Peyer's patch (tissue), 4 donors: ENCODE measurements around the gene MPG. TPM values are rescaled to one million over a fixed set of nuclear protein-coding genes. Genes with fewer than 3 reads are reported as not detected.

Experiments used
- DNase-seq, 3 donors: peaks; one replicate each; pipeline ENCODE4 v3.0.0-alpha.2; 2017 to 2019
- H3K27ac ChIP-seq, 4 donors: fragments of 200-600 bp; sonication (generic); one replicate each; pipeline ENCODE4 v1.5.1; 2016 to 2019
- H3K27me3 ChIP-seq, 2 donors: fragments of 200-600 bp; sonication (generic); one replicate each; pipeline ENCODE4 v1.5.1; 2019
- H3K36me3 ChIP-seq, 3 donors: fragments of 200-600 bp; sonication (generic); one replicate each; pipeline ENCODE4 v1.5.1; 2016 to 2019
- H3K4me1 ChIP-seq, 4 donors: fragments of 200-600 bp; sonication (generic); one replicate each; pipeline ENCODE4 v1.5.1; 2016 to 2019
- H3K4me3 ChIP-seq, 4 donors: fragments of 200-600 bp; sonication (generic); 1 replicate in 3 of 4; 2 replicates in 1 of 4; pipeline ENCODE4 v1.5.1; 2016 to 2019; ENCODE audit warnings: mild to moderate bottlenecking in 1 of 4
- H3K9me3 ChIP-seq, 4 donors: fragments of 200-600 bp; sonication (generic); one replicate each; pipeline ENCODE4 v1.5.1; 2016 to 2019; ENCODE audit warnings: mild to moderate bottlenecking in 1 of 4
- CTCF ChIP-seq, 6 experiments: fragments of 450-650 bp in 4 of 6; fragments of 200-600 bp in 2 of 6; sonication (generic) in 1 of 6; IDR thresholded peaks; one replicate each; pipeline ENCODE4 v1.5.1; 2017 to 2019; ENCODE audit warnings: antibody characterized with exemption in 6 of 6, mild to moderate bottlenecking in 3 of 6, moderate library complexity in 1 of 6
- POLR2A ChIP-seq, 2 donors: fragments of 450-650 bp; IDR thresholded peaks; one replicate each; pipeline ENCODE4 v1.5.1; 2017; ENCODE audit warnings: antibody characterized with exemption in 2 of 2, mild to moderate bottlenecking in 2 of 2, moderate library complexity in 2 of 2
- total RNA-seq, 4 donors: library from RNA; depleted of rRNA; stranded (reverse); fragments of >200 nt; gene quantifications; one replicate each; pipeline ENCODE4 v1.1.0, GENCODE V29; 2016

MPG gene
- total RNA-seq, 4 donors from 2014 or later, result 21.5 to 63.4 (median 44.7) TPM

- no peaks in the 10 kb centered on the region for H3K9me3 ChIP-seq
- H3K27me3 ChIP-seq, result no peaks in the 10 kb centered on the region
- TF ChIP-seq POLR2A (IDR thresholded peaks at IDR 0.05) (no peak), CTCF (IDR thresholded peaks at IDR 0.05) (no peak)
- H3K4me1 ChIP-seq, result peaks cover 0 to 27% (median 6%) of the 10 kb centered on the region in 4 donors
- DNase-seq, result no peak
- H3K36me3 ChIP-seq, result peaks cover 0 to 9% (median 0%) of the 10 kb centered on the region in 3 donors
- H3K27ac ChIP-seq, result no peak overlapping the region
- no peak overlapping the region for H3K4me3 ChIP-seq
These were observed 9.9 kb upstream of the MPG start for GRCh38 chr16:67884-68789.

GRCh38 chr16:69181-69580 is 8.8 kb upstream of the MPG start:
- no peak overlapping the region for H3K4me3 ChIP-seq
- no peak overlapping the region for H3K27ac ChIP-seq
- H3K9me3 ChIP-seq, result no peaks in the 10 kb centered on the region
- no peak for DNase-seq
- TF ChIP-seq POLR2A (IDR thresholded peaks at IDR 0.05) (no peak), CTCF (IDR thresholded peaks at IDR 0.05) (no peak)
- H3K36me3 ChIP-seq, result peaks cover 0 to 5% (median 0%) of the 10 kb centered on the region in 3 donors
- peaks cover 0 to 36% (median 6%) of the 10 kb centered on the region in 4 donors for H3K4me1 ChIP-seq
- no peaks in the 10 kb centered on the region for H3K27me3 ChIP-seq

GRCh38 chr16:71210-71539 is 6.8 kb upstream of the MPG start:
- Histone ChIP-seq H3K36me3 (no peaks in the 10 kb centered on the region), H3K4me3 (peak overlapping the region; percentile 45 to 64 (median 54)), H3K4me1 (peaks cover 0 to 41% (median 9%) of the 10 kb centered on the region in 4 donors), H3K27ac (peak overlapping the region; percentile 61 to 84 (median 73)), H3K9me3 (no peaks in the 10 kb centered on the region), H3K27me3 (no peaks in the 10 kb centered on the region)
- no peak for DNase-seq
- TF ChIP-seq CTCF (IDR thresholded peaks at IDR 0.05), result no peak
- TF ChIP-seq POLR2A (IDR thresholded peaks at IDR 0.05), result no peak

GRCh38 chr16:71540-72401 is 6.3 kb upstream of the MPG start:
- TF ChIP-seq CTCF (IDR thresholded peaks at IDR 0.05) (peak in 3 of 6 experiments; percentile 12 to 18 (median 16)), POLR2A (IDR thresholded peaks at IDR 0.05) (no peak)
- no peaks in the 10 kb centered on the region for H3K9me3 ChIP-seq
- DNase-seq, result peak; percentile 44 to 82 (median 71)
- peak overlapping the region; percentile 61 to 84 (median 73) for H3K27ac ChIP-seq
- no peaks in the 10 kb centered on the region for H3K27me3 ChIP-seq
- no peaks in the 10 kb centered on the region for H3K36me3 ChIP-seq
- H3K4me3 ChIP-seq, result peak overlapping the region; percentile 45 to 64 (median 54)
- H3K4me1 ChIP-seq, result peaks cover 0 to 46% (median 15%) of the 10 kb centered on the region in 4 donors
